Transverse colon (tissue), 4 donors: Measurements from ENCODE around the gene ASIC2.

ENCODE experiments used
- POLR2A ChIP-seq: fragments of 450-650 bp; IDR thresholded peaks from one replicate; pipeline ENCODE4 v1.6.1; 2016; ENCODE audit warnings: antibody characterized with exemption, mild to moderate bottlenecking, moderate library complexity
- POLR2AphosphoS5 ChIP-seq, 3 donors: sonication (generic); formaldehyde crosslinking; IDR thresholded peaks; one replicate each; pipeline ENCODE4 v1.6.1; 2016; ENCODE audit warnings: antibody characterized with exemption in 3 of 3
- TF ChIP-seq, protein P1 (sequence below), 5 experiments: fragments of 200-600 bp in 3 of 5; fragments of 450-650 bp in 2 of 5; sonication (generic) in 3 of 5; IDR thresholded peaks; 1 replicate in 2 of 5; 2 replicates in 3 of 5; pipeline ENCODE4 v1.5.1; 2016 to 2017; ENCODE audit warnings: antibody characterized with exemption in 5 of 5, inconsistent platforms in 3 of 5, mild to moderate bottlenecking in 2 of 5, moderate library complexity in 1 of 5

DNA sequence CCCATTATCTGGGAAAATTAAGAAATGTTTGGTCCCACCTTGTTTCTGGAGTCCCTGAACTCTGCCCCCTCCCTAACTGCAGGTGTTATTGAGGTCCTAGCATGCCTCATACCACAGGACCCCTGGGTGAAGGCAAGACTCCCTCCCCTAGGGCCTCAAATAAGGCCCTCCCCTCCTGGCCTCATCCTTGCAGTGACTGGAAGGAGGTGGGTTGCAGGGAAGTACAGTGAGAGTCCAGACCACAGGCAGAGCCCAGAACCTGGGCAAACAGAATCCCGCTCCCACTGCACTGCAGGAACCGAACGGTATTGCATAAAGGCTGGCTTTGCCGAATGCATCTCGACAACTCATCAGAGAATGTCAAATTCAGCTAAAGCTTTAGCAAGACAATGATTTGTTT is 126.6 kb downstream of the ASIC2 start:
- no peak for TF ChIP-seq POLR2AphosphoS5 (IDR thresholded peaks at IDR 0.05)
- TF ChIP-seq, protein P1, sequence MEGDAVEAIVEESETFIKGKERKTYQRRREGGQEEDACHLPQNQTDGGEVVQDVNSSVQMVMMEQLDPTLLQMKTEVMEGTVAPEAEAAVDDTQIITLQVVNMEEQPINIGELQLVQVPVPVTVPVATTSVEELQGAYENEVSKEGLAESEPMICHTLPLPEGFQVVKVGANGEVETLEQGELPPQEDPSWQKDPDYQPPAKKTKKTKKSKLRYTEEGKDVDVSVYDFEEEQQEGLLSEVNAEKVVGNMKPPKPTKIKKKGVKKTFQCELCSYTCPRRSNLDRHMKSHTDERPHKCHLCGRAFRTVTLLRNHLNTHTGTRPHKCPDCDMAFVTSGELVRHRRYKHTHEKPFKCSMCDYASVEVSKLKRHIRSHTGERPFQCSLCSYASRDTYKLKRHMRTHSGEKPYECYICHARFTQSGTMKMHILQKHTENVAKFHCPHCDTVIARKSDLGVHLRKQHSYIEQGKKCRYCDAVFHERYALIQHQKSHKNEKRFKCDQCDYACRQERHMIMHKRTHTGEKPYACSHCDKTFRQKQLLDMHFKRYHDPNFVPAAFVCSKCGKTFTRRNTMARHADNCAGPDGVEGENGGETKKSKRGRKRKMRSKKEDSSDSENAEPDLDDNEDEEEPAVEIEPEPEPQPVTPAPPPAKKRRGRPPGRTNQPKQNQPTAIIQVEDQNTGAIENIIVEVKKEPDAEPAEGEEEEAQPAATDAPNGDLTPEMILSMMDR (IDR thresholded peaks at IDR 0.05): no peak
- TF ChIP-seq POLR2A: no peak
